ENCODE results near the gene SIK3.
"Not testable (repeated sequence)": the region's sequence is repeated elsewhere in the genome, so short reads cannot be mapped to it uniquely, and the experiment has no call there.

The SIK3 gene

GRCh38 chr11:116814502-116814901 lies 283.7 kb downstream of the SIK3 start:
- no peak for DNase-seq

GRCh38 chr11:116813781-116814471 lies 284.3 kb downstream of the SIK3 start:
- DNase-seq, result no peak

- no peak for DNase-seq
Measured at GRCh38 chr11:116813170-116813569, 285.1 kb downstream of the SIK3 start.

GRCh38 chr11:116812109-116812508 lies 286.1 kb downstream of the SIK3 start:
- DNase-seq, result no peak

GRCh38 chr11:116811194-116811593 lies 287.0 kb downstream of the SIK3 start:
- DNase-seq, result no peak

GRCh38 chr11:116808262-116809175 lies 289.7 kb downstream of the SIK3 start:
- DNase-seq, result no peak

GRCh38 chr11:116807601-116808261 lies 290.5 kb downstream of the SIK3 start:
- no peak for DNase-seq

- DNase-seq, result no peak
Measured at GRCh38 chr11:116804001-116804400, 294.2 kb downstream of the SIK3 start.

- DNase-seq, result not testable (repeated sequence)
Measured at GRCh38 chr11:116801662-116802061, 296.6 kb downstream of the SIK3 start.

GRCh38 chr11:116800610-116801009 lies 297.6 kb downstream of the SIK3 start:
- no peak for DNase-seq

GRCh38 chr11:116798368-116798767 lies 299.9 kb downstream of the SIK3 start:
- no peak for DNase-seq

- no peak for DNase-seq
Measured at GRCh38 chr11:116797816-116798215, 300.4 kb downstream of the SIK3 start.

GRCh38 chr11:116796548-116796947 lies 301.7 kb downstream of the SIK3 start:
- DNase-seq, result no peak

GRCh38 chr11:116794851-116795250 lies 303.4 kb downstream of the SIK3 start:
- DNase-seq, result no peak

- no peak for DNase-seq
Measured at GRCh38 chr11:116793772-116794097, 304.5 kb downstream of the SIK3 start.

Measured in NCI-H1694 treated with DMSO at 0.1 percent for 48 hours (cell line).